Natural killer cell (primary cell): ENCODE data around the gene HDAC4. TPM values are rescaled to one million over a fixed set of nuclear protein-coding genes. Genes with fewer than 3 reads are reported as not detected.

Source experiments
- ATAC-seq, 3 donors: fragments of 150-1000 bp in 2 of 3; fragments of 200-7000 bp in 1 of 3; cut with Tn5 transposase; 1 replicate in 1 of 3; 2 replicates in 2 of 3; pipeline ENCODE4 v1.10.0; 2021; ENCODE audit warnings: mild to moderate bottlenecking in 2 of 3, moderate library complexity in 2 of 3
- DNase-seq, 2 donors: peaks; one replicate each; pipeline versions ENCODE4 v3.0.0 to v3.0.0-alpha.2; 2013 to 2021; ENCODE audit warnings: mixed read lengths in 1 of 2
- H3K27ac ChIP-seq: one replicate; pipeline ENCODE4 v1.5.1; 2013; ENCODE audit warnings: mild to moderate bottlenecking, low read length
- H3K27me3 ChIP-seq: one replicate; pipeline ENCODE4 v1.6.1; 2013; ENCODE audit warnings: low read length; ENCODE audit not compliant: control insufficient read depth, insufficient read depth
- H3K36me3 ChIP-seq: one replicate; pipeline ENCODE4 v1.6.1; 2013; ENCODE audit warnings: low read length; ENCODE audit not compliant: control insufficient read depth, insufficient read depth
- H3K4me1 ChIP-seq: one replicate; pipeline ENCODE4 v1.6.1; 2013; ENCODE audit warnings: low read length; ENCODE audit not compliant: control insufficient read depth, insufficient read depth
- H3K4me3 ChIP-seq: one replicate; pipeline ENCODE4 v1.5.1; 2013; ENCODE audit warnings: low read length
- H3K9me3 ChIP-seq: one replicate; pipeline ENCODE4 v1.6.1; 2013; ENCODE audit warnings: low read length; ENCODE audit not compliant: control insufficient read depth, insufficient read depth
- H3K27ac Mint-ChIP-seq, 2 donors: one replicate each; pipeline ENCODE4 v1.8.0; 2022; ENCODE audit warnings: mild to moderate bottlenecking in 2 of 2, mixed read lengths in 2 of 2, moderate library complexity in 1 of 2
- H3K27me3 Mint-ChIP-seq, 2 donors: one replicate each; pipeline ENCODE4 v1.8.0; 2022; ENCODE audit warnings: low read depth in 2 of 2, mixed read lengths in 2 of 2
- H3K36me3 Mint-ChIP-seq: one replicate; pipeline ENCODE4 v1.8.0; 2022; ENCODE audit warnings: mixed read lengths
- H3K4me1 Mint-ChIP-seq, 2 donors: one replicate each; pipeline ENCODE4 v1.8.0; 2022; ENCODE audit warnings: mixed read lengths in 2 of 2
- H3K4me3 Mint-ChIP-seq: one replicate; pipeline ENCODE4 v1.8.0; 2022; ENCODE audit warnings: mild to moderate bottlenecking, moderate library complexity, mixed read lengths
- H3K9me3 Mint-ChIP-seq, 2 donors: one replicate each; pipeline ENCODE4 v1.8.0; 2022; ENCODE audit warnings: mixed read lengths in 2 of 2
- WGBS: methylation state at CpG from one replicate; pipeline ENCODE4 v1.1.7; 2013; ENCODE audit warnings: missing lambda C conversion rate; ENCODE audit not compliant: insufficient coverage; 5-methylcytosine and 5-hydroxymethylcytosine counted together
- intact Hi-C: fragments of 100-400 bp; cut with micrococcal nuclease; formaldehyde crosslinking; loops from one replicate; pipeline ENCODE4 v1.14.2; 2022
- total RNA-seq, 4 donors: library from RNA; stranded (reverse); fragments of 120-200 nt in 1 of 4; gene quantifications; one replicate each; pipeline versions ENCODE4 v1.2.3 to v1.2.4, GENCODE V29; 2013 to 2022
- TF ChIP-seq, protein P1 (sequence below): fragments of 200-600 bp; IDR thresholded peaks from one replicate; pipeline ENCODE4 v1.8.0; 2022; ENCODE audit warnings: antibody characterized with exemption

The HDAC4 gene
- total RNA-seq, 3 donors from 2014 or later (not counting 1 experiment from before 2014, with no cell fraction given): 74.9 to 105 (median 100) TPM

DNA sequence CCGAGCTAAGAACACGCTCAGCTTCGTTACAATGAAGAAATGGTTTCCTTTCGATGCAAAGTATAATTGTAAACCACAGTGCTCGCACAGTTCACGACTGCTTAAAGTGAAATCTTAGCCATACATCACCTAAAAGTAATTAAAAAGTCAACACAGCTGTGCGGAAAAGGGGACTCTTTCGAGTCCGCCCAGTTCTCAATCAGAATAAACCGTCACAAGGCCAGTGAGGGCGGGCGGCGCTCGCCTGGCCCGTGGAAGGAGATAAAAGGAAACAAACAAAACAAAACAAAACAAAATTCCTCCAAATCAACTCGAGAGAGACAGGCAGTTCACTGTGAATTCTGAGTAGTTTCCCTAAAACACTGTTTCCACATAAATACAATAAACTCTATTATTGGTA, 352.1 kb downstream of the HDAC4 start:
- no peak overlapping the region for H3K27ac ChIP-seq
- TF ChIP-seq, protein P1, sequence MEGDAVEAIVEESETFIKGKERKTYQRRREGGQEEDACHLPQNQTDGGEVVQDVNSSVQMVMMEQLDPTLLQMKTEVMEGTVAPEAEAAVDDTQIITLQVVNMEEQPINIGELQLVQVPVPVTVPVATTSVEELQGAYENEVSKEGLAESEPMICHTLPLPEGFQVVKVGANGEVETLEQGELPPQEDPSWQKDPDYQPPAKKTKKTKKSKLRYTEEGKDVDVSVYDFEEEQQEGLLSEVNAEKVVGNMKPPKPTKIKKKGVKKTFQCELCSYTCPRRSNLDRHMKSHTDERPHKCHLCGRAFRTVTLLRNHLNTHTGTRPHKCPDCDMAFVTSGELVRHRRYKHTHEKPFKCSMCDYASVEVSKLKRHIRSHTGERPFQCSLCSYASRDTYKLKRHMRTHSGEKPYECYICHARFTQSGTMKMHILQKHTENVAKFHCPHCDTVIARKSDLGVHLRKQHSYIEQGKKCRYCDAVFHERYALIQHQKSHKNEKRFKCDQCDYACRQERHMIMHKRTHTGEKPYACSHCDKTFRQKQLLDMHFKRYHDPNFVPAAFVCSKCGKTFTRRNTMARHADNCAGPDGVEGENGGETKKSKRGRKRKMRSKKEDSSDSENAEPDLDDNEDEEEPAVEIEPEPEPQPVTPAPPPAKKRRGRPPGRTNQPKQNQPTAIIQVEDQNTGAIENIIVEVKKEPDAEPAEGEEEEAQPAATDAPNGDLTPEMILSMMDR: no peak
- H3K27me3 ChIP-seq: no peaks in the 10 kb centered on the region
- H3K4me1 Mint-ChIP-seq: no peaks in the 10 kb centered on the region
- H3K4me3 ChIP-seq: no peak overlapping the region
- H3K27me3 Mint-ChIP-seq: no peaks in the 10 kb centered on the region
- 94% methylated on average over 16 of the region's 16 CpGs for WGBS
- no peak for ATAC-seq
- no peaks in the 10 kb centered on the region for H3K36me3 Mint-ChIP-seq
- H3K9me3 ChIP-seq: no peaks in the 10 kb centered on the region
- H3K4me3 Mint-ChIP-seq: no peak overlapping the region
- no peaks in the 10 kb centered on the region for H3K4me1 ChIP-seq
- no peak for DNase-seq
- H3K36me3 ChIP-seq: peaks cover 18% of the 10 kb centered on the region
- H3K27ac Mint-ChIP-seq: no peak overlapping the region
- intact Hi-C loops: no loop called here
- no peaks in the 10 kb centered on the region for H3K9me3 Mint-ChIP-seq

DNA sequence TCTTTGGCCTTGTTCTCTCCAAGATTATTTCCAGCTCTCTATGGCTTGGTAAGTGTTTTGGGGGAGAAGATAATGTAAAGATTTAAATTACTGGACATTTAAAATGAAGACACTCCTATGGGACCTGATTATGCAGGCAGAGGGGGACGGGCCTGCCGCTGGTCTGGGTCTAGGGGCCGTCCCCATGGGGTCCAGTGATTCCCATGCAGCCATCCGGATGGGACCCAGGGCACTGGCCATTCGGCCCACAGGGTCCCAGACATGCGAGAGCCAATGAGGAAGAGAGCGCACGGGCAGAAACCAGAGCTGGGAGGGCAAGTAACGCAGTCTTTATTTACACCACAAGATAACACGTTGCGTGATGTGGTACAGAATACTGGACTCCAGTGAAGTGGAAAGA, 353.0 kb downstream of the HDAC4 start:
- H3K27ac Mint-ChIP-seq: peak overlapping the region in 1 of 2 donors; percentile 58
- no peak for DNase-seq
- no peak overlapping the region for H3K4me3 Mint-ChIP-seq
- no peak overlapping the region for H3K27ac ChIP-seq
- peaks cover 10% of the 10 kb centered on the region for H3K36me3 ChIP-seq
- TF ChIP-seq, protein P1: no peak
- H3K27me3 ChIP-seq: no peaks in the 10 kb centered on the region
- no peaks in the 10 kb centered on the region for H3K36me3 Mint-ChIP-seq
- no peaks in the 10 kb centered on the region for H3K4me1 ChIP-seq
- ATAC-seq: no peak
- intact Hi-C loops: no loop called here
- no peak overlapping the region for H3K4me3 ChIP-seq
- H3K27me3 Mint-ChIP-seq: no peaks in the 10 kb centered on the region
- no peaks in the 10 kb centered on the region for H3K9me3 Mint-ChIP-seq
- WGBS: 97% methylated on average over 11 of the region's 11 CpGs
- no peaks in the 10 kb centered on the region for H3K9me3 ChIP-seq
- H3K4me1 Mint-ChIP-seq: peaks cover 0 to 5% of the 10 kb centered on the region in 2 donors

DNA sequence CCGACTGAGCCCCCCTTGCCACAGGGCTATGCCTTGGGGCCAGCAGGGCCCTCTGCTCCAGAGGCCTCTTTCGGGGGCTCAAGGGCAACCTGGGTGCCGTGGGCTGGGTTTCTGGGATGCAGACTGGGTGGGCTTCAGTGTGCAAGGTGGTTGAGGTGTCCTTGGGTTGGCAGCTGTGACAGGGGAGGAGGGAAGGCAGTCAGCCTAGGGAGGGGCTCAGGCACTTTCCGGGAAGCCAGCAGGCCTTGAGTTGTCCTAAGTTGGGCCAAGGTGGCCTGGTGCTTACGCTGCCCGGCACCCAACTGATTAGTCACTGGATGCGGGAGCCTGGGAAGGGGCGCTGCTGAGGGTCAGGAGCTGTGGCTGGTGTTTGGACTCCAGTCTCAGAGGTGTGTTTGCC, 353.4 kb downstream of the HDAC4 start:
- intact Hi-C loops: no loop called here
- H3K4me3 ChIP-seq: no peak overlapping the region
- Mint-ChIP-seq H3K4me3 (no peak overlapping the region), H3K36me3 (no peaks in the 10 kb centered on the region), H3K4me1 (peaks cover 0 to 5% of the 10 kb centered on the region in 2 donors), H3K27ac (no peak overlapping the region), H3K9me3 (no peaks in the 10 kb centered on the region), H3K27me3 (no peaks in the 10 kb centered on the region)
- TF ChIP-seq, protein P1: no peak
- 95% methylated on average over 8 of the region's 8 CpGs for WGBS
- no peak overlapping the region for H3K27ac ChIP-seq
- H3K9me3 ChIP-seq: no peaks in the 10 kb centered on the region
- DNase-seq (no peak), ATAC-seq (no peak)
- peaks cover 6% of the 10 kb centered on the region for H3K36me3 ChIP-seq
- no peaks in the 10 kb centered on the region for H3K27me3 ChIP-seq
- H3K4me1 ChIP-seq: no peaks in the 10 kb centered on the region

DNA sequence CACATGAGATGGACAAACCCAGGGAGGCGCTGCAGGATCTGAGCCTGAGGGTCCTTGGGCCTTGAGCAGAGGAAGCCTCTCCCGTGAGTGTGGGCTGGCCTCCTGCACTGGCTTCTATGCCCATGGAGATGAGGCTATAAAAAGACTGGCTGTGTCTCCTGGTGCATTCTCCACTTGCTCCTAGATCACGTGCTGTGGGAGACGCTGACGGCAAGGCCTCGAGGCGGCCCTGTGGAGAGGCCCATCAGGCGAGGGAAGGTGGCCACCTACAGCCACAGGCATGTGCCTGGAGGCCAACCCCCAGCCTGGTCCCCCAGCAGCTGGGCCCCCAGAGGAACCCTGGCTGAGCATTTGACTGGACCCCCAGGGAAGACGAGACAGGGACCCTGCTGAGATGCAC, 354.0 kb downstream of the HDAC4 start:
- no peaks in the 10 kb centered on the region for H3K36me3 ChIP-seq
- WGBS: 90% methylated on average over 9 of the region's 9 CpGs
- ATAC-seq (no peak), DNase-seq (no peak)
- Mint-ChIP-seq H3K36me3 (no peaks in the 10 kb centered on the region), H3K9me3 (no peaks in the 10 kb centered on the region), H3K27me3 (no peaks in the 10 kb centered on the region), H3K27ac (no peak overlapping the region), H3K4me1 (peaks cover 0 to 5% of the 10 kb centered on the region in 2 donors), H3K4me3 (no peak overlapping the region)
- no peak overlapping the region for H3K27ac ChIP-seq
- no peaks in the 10 kb centered on the region for H3K4me1 ChIP-seq
- H3K4me3 ChIP-seq: no peak overlapping the region
- TF ChIP-seq, protein P1: no peak
- H3K27me3 ChIP-seq: no peaks in the 10 kb centered on the region
- H3K9me3 ChIP-seq: no peaks in the 10 kb centered on the region
- intact Hi-C loops: no loop called here
